ENCODE measurements around the gene FANCI.

Gene FANCI

GRCh38 chr15:89303986-89304385, 60.2 kb downstream of the FANCI start:
- TF ChIP-seq CTCF (IDR thresholded peaks at IDR 0.05; ENCODE audit: borderline replicate concordance, extremely low read depth, low read length, poor library complexity, severe bottlenecking) (no peak), EZH2 (IDR thresholded peaks at IDR 0.05; ENCODE audit: borderline replicate concordance, low read depth, low read length, severe bottlenecking) (no peak)

GRCh38 chr15:89305395-89305794, 61.6 kb downstream of the FANCI start:
- H4K20me1 ChIP-seq (ENCODE audit: insufficient read depth, low read length): no peaks in the 10 kb centered on the region
- H3K4me2 ChIP-seq (ENCODE audit: insufficient read depth, low read length): no peak overlapping the region
- H2AFZ ChIP-seq (ENCODE audit: low read depth, low read length): no peak overlapping the region
- no peaks in the 10 kb centered on the region for H3K79me2 ChIP-seq (ENCODE audit: insufficient read depth, low read length)
- no peaks in the 10 kb centered on the region for H3K4me1 ChIP-seq (ENCODE audit: insufficient read depth, low read length)
- H3K9me3 ChIP-seq (ENCODE audit: insufficient read depth, low read length, severe bottlenecking): no peaks in the 10 kb centered on the region
- no peak overlapping the region for H3K4me3 ChIP-seq (ENCODE audit: low read depth in 1 of 2, low read length in 2 of 2)
- no peak for DNase-seq
- H3K27ac ChIP-seq (ENCODE audit: low read length): no peak overlapping the region
- TF ChIP-seq EZH2 (IDR thresholded peaks at IDR 0.05; ENCODE audit: borderline replicate concordance, low read depth, low read length, severe bottlenecking): no peak
- H3K36me3 ChIP-seq (ENCODE audit: insufficient read depth, low read length): peaks cover 94% of the 10 kb centered on the region
- ATAC-seq (ENCODE audit: insufficient read depth, low read depth): no peak
- H3K9ac ChIP-seq (ENCODE audit: low read depth, low read length): no peak overlapping the region
- H3K27me3 ChIP-seq (ENCODE audit: insufficient read depth, low read length, poor library complexity): no peaks in the 10 kb centered on the region

More at GRCh38 chr15:89303986-89304385, 60.2 kb downstream of the FANCI start:
- no peak overlapping the region for H3K9ac ChIP-seq (ENCODE audit: low read depth, low read length)
- ATAC-seq (ENCODE audit: insufficient read depth, low read depth) (no peak), DNase-seq (no peak)
- H3K79me2 ChIP-seq (ENCODE audit: insufficient read depth, low read length): no peaks in the 10 kb centered on the region
- H3K9me3 ChIP-seq (ENCODE audit: insufficient read depth, low read length, severe bottlenecking): no peaks in the 10 kb centered on the region
- peaks cover 93% of the 10 kb centered on the region for H3K36me3 ChIP-seq (ENCODE audit: insufficient read depth, low read length)
- H3K27me3 ChIP-seq (ENCODE audit: insufficient read depth, low read length, poor library complexity): no peaks in the 10 kb centered on the region
- H3K4me1 ChIP-seq (ENCODE audit: insufficient read depth, low read length): no peaks in the 10 kb centered on the region
- H3K4me3 ChIP-seq (ENCODE audit: low read depth in 1 of 2, low read length in 2 of 2): no peak overlapping the region
- no peak overlapping the region for H3K4me2 ChIP-seq (ENCODE audit: insufficient read depth, low read length)
- no peak overlapping the region for H3K27ac ChIP-seq (ENCODE audit: low read length)
- H2AFZ ChIP-seq (ENCODE audit: low read depth, low read length): no peak overlapping the region
- H4K20me1 ChIP-seq (ENCODE audit: insufficient read depth, low read length): no peaks in the 10 kb centered on the region

- Histone ChIP-seq H3K9me3 (ENCODE audit: insufficient read depth, low read length, severe bottlenecking) (no peaks in the 10 kb centered on the region), H3K9ac (ENCODE audit: low read depth, low read length) (no peak overlapping the region), H2AFZ (ENCODE audit: low read depth, low read length) (no peak overlapping the region), H3K79me2 (ENCODE audit: insufficient read depth, low read length) (no peaks in the 10 kb centered on the region), H3K27me3 (ENCODE audit: insufficient read depth, low read length, poor library complexity) (no peaks in the 10 kb centered on the region), H3K4me1 (ENCODE audit: insufficient read depth, low read length) (no peaks in the 10 kb centered on the region), H3K36me3 (ENCODE audit: insufficient read depth, low read length) (peaks cover 90% of the 10 kb centered on the region), H3K4me2 (ENCODE audit: insufficient read depth, low read length) (no peak overlapping the region), H3K4me3 (ENCODE audit: low read depth in 1 of 2, low read length in 2 of 2) (no peak overlapping the region), H3K27ac (ENCODE audit: low read length) (no peak overlapping the region), H4K20me1 (ENCODE audit: insufficient read depth, low read length) (no peaks in the 10 kb centered on the region)
- ATAC-seq (ENCODE audit: insufficient read depth, low read depth) (no peak), DNase-seq (no peak)
- TF ChIP-seq CTCF (IDR thresholded peaks at IDR 0.05; ENCODE audit: borderline replicate concordance, extremely low read depth, low read length, poor library complexity, severe bottlenecking): no peak
- TF ChIP-seq EZH2 (IDR thresholded peaks at IDR 0.05; ENCODE audit: borderline replicate concordance, low read depth, low read length, severe bottlenecking): no peak
Observed at GRCh38 chr15:89307046-89307587, 63.3 kb downstream of the FANCI start.

- no peak for TF ChIP-seq EZH2 (IDR thresholded peaks at IDR 0.05; ENCODE audit: borderline replicate concordance, low read depth, low read length, severe bottlenecking)
- ATAC-seq (ENCODE audit: insufficient read depth, low read depth): no peak
- no peak overlapping the region for H3K4me3 ChIP-seq (ENCODE audit: low read depth in 1 of 2, low read length in 2 of 2)
Observed at GRCh38 chr15:89307791-89308190, 64.0 kb downstream of the FANCI start.

More at GRCh38 chr15:89307791-89308190, 64.0 kb downstream of the FANCI start:
- no peaks in the 10 kb centered on the region for H3K9me3 ChIP-seq (ENCODE audit: insufficient read depth, low read length, severe bottlenecking)
- H3K36me3 ChIP-seq (ENCODE audit: insufficient read depth, low read length): peaks cover 94% of the 10 kb centered on the region
- H3K4me1 ChIP-seq (ENCODE audit: insufficient read depth, low read length): no peaks in the 10 kb centered on the region
- H4K20me1 ChIP-seq (ENCODE audit: insufficient read depth, low read length): no peaks in the 10 kb centered on the region
- no peak overlapping the region for H3K4me2 ChIP-seq (ENCODE audit: insufficient read depth, low read length)
- H3K79me2 ChIP-seq (ENCODE audit: insufficient read depth, low read length): no peaks in the 10 kb centered on the region
- no peak for DNase-seq
- no peaks in the 10 kb centered on the region for H3K27me3 ChIP-seq (ENCODE audit: insufficient read depth, low read length, poor library complexity)
- H3K27ac ChIP-seq (ENCODE audit: low read length): no peak overlapping the region
- no peak overlapping the region for H2AFZ ChIP-seq (ENCODE audit: low read depth, low read length)
- H3K9ac ChIP-seq (ENCODE audit: low read depth, low read length): no peak overlapping the region

Measured in DND-41 (cell line).